HG03064 (cell line): ENCODE measurements around the gene PAQR4.

Source experiments
- ATAC-seq: cut with Tn5 transposase; IDR thresholded peaks from one replicate; pipeline ENCODE4 v1.9.1; 2021; ENCODE audit warnings: low read depth; ENCODE audit not compliant: unreplicated experiment

PAQR4 gene

DNA sequence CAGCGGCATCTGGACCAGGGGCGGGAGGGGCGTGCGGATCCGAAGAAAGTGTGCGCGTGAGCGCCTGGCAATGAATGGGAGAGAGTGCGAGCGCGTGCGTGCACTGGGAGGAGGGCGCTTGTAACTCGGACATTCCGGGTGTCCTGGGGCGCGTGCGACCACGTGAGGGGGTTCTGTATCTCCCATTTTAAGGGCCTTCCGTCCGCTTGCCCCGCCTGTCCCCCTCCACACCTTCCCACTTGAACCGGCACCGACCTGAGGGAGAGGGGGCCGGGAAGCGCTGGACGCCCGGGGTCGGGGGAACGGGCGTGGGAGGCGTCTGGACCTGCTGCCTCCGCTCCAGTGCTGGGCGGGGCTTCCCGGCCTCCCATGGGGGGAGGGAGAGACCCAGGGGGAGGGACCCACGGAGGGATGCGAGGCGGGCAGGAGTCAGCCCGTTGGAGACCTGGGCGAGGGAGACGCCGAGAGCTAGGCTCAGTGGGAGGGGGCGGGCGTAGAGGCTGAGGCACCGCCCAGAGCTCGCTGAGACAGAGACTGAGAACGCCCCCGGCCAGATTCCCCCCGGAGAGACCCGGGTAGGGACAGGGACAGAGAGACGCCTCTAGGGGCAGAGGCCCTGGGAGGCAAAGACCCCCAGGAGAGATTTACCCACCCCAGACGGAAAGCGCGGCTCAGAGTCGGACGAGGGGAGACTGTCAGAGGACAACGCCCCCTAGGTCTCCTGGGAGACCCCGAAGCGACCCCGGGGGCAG, 5.2 kb upstream of the PAQR4 start, which contains the start of gene KREMEN2:
Gene KREMEN2 (plus strand): TSS at position 553 of the 752 bp plus-strand sequence. CDS start 246 bp downstream, outside the sequence.
- ATAC-seq: no peak

DNA sequence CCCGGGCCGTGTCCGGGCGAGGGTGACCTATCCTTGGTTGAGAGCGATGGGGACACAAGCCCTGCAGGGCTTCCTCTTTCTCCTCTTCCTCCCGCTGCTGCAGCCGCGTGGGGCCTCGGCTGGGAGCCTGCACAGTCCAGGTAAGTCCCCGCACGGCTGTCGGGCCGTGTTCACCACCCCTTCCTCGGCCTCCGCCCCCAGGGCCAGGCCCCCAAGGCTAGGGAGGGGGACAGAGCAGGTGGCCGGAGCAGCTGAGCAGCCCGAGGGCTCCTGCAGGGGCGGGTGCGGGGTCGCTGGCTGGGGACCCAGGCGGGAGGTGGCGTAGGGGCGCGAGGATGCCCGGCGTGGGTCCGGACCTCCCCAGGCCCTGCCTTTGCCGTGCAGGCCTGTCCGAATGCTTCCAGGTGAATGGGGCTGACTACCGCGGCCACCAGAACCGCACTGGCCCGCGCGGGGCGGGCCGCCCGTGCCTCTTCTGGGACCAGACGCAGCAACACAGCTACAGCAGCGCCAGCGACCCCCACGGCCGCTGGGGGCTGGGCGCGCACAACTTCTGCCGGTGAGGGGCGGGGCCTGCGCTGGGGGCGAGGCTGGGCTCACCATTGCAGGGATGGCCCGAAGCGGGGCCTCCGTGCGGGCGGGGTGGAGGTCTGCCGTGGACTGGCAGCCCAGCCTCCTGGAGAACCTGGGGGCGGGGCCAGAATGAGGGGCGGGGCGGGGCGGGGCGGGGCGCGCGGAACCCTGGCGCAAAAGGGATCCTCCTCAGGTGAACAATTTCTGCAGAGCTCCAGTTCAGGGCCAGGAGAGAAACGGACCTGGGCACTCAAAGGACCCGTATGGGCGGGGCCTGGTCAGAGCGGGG, 4.4 kb upstream of the PAQR4 start:
- no peak for ATAC-seq

DNA sequence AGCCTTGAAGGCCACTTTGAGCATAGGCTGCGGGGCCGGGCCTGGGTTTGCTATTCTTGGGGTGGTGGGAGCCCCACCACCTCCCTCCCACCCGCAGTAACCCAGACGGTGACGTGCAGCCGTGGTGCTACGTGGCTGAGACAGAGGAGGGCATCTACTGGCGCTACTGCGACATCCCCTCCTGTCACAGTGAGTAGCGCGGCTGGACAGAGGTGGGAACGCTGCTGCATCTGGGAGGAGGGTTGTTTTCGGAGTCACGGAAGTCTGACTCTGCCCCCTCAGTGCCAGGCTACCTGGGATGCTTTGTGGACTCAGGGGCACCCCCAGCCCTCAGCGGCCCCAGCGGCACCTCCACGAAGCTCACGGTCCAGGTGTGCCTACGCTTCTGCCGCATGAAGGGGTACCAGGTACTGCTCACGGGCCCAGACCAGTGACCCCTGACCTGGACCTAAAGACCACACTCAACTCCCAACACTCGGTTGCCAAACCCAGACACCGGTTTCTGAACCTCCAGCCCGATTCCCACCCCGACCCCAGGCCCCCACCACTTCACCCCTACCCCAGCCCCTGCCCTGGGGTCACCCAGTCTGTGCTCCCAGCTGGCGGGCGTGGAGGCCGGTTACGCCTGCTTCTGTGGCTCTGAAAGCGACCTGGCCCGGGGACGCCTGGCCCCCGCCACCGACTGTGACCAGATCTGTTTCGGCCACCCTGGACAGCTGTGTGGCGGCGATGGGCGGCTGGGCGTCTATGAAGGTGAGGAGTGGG, 2.9 kb upstream of the PAQR4 start:
- no peak for ATAC-seq

DNA sequence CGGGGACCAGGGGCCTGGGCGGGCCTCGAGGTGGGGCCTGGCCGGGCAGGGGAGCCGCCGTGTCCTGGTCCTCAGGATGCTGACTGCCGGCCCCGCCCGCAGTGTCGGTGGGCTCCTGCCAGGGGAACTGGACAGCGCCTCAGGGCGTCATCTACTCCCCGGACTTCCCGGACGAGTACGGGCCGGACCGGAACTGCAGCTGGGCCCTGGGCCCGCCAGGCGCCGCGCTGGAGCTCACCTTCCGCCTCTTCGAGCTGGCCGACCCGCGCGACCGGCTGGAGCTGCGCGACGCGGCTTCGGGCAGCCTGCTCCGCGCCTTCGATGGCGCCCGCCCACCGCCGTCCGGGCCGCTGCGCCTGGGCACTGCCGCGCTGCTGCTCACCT, 2.3 kb upstream of the PAQR4 start:
- no peak for ATAC-seq

DNA sequence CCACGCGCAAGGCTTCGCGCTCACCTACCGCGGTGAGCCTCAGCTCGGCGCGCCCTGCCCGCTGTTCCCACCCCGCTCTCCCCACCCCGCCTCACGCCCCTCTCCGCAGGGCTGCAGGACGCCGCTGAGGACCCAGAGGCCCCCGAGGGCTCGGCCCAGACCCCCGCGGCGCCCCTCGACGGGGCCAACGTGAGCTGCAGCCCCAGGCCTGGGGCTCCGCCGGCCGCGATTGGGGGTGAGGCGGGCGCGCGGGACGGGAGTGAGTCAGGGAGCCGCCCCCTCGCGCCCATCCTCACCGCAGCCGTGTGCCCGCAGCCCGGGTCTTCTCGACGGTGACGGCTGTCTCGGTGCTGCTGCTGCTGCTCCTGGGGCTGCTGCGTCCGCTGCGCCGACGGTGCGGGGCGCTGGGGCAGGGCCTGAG, 1.9 kb upstream of the PAQR4 start:
- ATAC-seq: no peak

DNA sequence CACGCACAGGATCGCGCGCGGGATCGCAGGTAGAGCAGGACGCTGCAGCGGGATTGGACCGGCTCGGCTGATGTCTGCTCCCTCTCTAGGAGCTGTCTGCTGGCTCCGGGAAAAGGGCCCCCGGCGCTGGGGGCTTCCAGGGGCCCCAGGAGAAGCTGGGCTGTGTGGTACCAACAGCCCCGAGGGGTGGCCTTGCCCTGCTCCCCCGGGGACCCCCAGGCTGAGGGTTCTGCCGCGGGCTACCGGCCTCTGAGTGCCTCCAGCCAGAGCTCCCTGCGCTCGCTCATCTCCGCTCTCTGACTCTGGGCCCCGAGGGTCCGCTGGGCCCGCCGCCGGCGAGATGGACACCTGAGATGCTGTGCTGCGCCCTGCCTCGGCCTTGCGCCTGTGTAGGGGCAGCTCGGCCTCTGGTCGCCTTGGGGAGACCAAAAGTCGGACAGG, 1.4 kb upstream of the PAQR4 start:
- no peak for ATAC-seq

DNA sequence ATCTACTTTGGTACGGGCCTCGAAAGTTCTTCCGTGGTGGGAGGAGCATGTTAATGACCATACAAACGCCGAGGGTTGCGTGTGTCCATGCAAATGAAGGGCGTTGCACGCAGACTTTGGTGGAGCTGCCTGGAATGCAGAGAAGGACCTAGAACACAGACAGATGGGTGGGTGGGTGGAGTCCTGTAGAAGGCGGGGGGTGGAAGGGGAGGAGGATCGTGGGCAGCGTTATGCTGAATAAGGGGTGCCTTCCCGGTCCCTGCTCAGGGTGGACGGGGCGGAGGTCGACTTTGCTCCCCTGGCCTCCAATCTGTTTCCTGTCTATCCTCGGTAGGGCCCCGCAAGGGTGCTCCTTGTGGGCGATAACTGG, 795 bp upstream of the PAQR4 start:
- no peak for ATAC-seq

DNA sequence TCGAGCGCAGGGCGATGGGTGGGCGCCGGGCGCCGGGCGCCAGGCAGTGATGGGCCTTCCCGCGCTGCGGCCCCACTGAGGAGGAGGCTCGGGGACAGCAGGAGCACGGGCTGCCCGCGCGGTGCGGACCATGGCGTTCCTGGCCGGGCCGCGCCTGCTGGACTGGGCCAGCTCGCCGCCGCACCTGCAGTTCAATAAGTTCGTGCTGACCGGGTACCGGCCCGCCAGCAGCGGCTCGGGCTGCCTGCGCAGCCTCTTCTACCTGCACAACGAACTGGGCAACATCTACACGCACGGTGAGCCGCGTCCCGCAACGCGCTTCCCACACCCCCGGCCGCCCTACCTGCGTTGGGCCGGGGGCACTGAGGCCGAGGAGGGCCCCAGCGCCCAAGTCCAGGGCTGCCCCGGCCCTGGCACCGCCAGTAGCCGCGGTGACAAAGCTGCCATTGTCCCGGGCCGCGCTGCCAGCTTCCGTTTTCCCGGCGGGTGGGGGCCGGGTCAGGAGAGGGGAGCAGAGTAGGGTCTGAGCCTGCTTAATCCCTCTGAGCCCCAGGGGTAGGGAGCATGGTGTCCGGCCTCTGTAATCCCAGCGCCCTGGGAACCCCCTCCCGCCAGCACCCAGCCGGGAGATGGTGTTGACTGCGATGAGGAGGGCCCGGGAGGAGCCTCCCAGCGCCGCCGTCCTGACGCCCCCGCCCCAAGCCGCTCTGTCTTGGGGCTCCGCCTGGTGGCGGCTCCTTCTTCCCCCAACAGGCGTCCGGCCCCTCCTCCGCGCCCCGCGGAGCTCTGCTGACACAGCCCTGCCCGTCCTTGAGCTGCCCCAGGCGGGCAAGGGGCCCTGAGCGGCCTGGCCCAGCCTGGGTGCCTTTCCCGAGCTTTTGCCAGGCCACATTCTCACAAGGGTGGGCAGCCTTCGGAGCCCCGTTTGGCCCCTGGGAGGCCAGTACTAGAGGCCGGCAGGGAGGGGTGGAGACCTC, 685 bp downstream of the PAQR4 start:
- peak; percentile 30 for ATAC-seq

DNA sequence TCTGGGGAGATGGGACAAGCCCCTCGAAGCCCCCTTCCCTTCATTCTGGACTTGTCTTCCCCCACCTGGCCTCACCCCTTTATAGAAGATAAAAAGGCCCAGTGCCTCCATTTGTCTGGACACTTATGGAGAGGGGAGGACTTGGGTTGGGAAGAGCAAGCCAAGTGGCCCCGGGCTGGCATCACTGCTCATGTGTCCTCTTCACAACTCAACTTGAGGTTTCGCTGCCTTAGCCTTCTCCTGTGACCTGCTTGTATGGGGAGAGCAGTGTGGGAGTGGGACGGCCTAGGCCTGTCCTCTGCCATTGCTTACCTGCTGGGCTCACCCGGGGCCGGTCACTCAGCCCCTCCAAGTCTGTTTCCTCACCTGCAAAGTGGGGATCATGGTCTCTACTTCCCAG, 1.4 kb downstream of the PAQR4 start:
- ATAC-seq: no peak

DNA sequence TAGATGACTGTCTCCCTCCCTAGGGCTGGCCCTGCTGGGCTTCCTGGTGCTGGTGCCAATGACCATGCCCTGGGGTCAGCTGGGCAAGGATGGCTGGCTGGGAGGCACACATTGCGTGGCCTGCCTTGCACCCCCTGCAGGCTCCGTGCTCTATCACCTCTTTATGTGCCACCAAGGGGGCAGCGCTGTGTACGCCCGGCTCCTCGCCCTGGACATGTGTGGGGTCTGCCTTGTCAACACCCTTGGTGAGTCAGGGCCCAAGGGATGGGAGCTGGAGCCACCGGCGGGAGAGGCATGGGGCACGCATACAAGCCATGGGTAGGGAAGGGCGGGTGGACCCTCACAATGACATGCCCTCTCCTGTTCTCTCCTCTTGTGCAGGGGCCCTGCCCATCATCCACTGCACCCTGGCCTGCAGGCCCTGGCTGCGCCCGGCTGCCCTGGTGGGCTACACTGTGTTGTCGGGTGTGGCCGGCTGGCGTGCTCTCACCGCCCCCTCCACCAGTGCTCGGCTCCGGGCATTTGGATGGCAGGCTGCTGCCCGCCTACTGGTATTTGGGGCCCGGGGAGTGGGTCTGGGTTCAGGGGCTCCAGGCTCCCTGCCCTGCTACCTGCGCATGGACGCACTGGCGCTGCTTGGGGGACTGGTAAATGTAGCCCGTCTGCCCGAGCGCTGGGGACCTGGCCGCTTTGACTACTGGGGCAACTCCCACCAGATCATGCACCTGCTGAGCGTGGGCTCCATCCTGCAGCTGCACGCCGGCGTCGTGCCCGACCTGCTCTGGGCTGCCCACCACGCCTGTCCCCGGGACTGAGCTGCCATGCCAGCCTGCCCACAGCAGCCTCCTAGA, 2.2 kb downstream of the PAQR4 start:
- ATAC-seq: no peak

DNA sequence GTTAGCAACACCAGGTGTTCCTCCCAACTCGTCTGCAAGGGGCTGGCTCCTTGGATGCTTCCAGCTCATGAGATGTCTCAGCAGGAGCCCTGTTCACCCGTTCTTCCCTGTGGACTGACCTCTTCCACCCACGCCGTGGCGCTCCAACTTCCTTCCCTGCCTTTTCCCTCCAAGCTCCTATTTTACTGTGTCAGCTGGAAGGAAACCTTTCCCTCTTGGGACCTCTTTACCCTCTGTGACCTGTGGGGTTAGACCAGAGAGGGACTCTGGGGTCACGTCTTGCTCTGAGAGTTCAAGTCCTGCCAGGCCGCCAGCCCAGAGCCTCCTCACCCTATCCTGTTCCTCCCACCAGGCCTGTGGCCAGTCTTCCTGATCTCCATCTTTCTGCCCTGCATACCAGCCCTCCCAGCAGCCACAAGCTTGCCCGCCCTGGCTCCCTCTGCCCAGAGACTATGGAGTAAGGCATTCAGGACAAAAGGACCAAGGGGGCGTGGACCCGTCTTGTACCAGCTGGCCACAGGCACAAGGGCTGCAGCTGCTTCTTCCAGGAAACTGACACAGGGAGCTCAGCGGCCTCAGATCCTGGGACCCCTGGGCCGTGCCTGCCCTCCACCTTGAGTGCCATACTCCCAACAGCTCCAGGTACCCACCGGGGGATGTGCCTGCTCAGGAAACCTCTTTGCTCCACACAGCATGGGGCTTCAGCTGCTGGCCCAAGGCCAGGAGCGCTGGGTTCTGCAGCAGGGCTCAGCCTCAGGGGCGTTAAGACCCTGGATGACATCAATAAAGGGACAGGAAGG, 3.0 kb downstream of the PAQR4 start:
- no peak for ATAC-seq

DNA sequence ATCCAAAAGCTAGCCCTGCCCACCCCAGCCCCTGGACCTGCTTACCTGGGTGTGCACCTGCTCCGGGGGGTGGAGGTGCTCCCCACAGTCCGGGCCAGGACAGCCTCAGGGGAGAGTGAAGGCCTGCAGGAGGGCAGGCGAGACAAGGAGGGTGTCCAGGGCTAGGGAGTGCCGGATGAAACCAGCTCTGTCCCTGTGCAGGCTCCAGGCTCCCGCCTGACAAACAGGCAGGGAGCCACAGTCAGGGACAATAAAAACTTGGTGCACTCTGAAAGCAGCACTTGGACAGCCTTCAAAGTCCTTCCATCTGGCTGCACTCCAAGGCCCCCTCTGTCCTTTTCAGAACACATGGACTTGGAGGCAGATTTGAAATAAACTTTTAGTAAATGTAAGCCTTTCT, 3.9 kb downstream of the PAQR4 start:
- ATAC-seq: no peak

DNA sequence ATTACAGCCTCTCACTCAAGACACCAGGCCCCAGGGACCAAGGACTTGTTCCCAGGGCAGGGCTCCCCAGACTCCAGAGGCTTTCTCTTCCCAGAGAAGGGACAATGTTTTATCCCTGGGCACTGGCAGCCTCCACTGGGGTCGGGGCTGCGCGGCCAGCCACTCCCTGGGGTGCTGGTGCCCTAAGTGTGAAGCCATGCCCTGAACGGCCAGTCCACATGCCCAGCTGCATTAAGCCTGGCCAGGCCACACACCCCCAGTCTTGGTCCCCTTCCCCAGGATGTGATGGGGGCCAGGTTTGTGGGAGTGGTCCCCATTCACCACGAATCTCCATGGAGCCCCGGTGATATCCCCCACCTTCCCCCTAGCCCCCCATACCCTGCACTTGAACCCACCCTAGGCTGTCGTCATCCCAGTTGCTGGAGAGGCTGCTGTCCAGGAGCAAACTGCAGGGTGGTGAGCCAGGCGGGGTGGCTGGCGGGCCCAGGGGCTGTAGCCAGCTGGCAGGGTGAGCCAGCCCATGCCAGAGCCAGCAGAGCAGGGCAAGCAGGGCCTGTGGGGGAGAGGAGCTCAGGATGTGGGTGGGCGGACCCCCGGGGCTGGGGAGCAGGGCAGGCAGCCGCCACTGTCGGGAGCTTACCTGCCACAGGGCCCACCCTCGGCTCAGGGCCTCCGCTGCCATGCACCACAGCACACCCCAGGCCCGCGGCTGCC, 4.6 kb downstream of the PAQR4 start:
- ATAC-seq: no peak

DNA sequence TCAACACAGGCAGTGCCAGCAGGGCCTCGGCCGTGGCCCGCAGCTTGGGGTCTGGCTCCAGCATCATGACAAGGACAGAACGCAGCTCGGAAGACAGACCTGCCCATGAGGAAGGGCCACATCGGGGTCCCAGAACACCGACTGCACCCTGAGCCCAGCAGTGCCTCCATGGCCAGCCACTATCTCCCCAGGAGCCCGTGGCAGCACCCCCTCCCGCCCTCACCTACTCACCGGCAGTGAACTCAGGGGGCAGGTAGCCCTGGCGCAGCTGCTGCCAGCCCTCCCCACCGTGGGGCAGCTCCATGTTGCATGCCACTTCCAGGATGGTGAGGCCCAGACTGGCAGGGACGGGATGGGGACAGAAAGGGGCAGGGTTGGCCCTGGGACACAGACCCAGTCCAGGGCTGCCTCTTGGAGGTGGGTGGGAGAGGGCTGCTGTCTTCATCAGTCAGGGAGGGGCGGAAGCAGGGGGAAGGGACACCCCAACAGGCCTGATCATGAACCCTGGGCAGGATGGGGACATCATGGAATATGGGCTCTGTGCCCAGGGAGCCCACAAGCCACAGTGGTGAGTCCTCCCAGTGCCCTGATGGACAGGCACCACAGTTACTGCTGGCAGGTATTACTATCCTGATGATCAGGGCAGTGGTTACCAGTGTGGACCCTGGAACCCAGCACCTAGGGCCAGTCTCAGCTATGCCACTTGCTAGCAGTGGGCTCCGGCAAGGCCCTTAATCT, 5.3 kb downstream of the PAQR4 start:
- no peak for ATAC-seq

DNA sequence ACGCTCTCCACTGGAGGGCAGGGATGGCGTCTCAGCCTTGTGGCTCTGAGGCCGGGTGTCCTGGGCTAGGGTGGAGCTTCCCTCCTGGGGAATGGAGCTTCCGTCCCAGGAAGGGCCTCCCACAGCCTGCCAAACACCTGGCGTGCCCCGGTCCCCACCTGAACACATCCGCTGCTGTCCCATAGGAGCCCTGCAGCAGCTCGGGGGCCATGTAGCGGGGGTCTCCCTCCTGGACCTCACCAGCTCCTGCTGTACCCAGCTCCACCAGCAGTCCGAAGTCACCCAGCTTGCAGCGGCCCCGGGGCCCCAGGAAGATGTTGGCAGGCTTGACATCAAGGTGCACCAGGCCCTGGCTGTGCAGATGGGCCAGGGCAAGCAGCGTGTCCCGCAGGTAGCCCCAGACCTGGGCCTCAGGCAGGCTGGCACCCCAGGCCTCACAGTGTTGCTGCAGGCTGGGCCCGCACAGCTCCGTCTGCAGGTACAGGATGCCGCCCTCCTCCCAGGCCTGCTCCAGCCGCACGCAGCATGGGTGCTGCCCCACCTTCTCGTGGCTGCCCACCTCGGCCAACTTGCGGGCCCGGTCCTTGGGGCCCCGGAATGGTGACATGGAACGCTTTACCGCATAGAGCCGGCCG, 6.1 kb downstream of the PAQR4 start:
- ATAC-seq: no peak

DNA sequence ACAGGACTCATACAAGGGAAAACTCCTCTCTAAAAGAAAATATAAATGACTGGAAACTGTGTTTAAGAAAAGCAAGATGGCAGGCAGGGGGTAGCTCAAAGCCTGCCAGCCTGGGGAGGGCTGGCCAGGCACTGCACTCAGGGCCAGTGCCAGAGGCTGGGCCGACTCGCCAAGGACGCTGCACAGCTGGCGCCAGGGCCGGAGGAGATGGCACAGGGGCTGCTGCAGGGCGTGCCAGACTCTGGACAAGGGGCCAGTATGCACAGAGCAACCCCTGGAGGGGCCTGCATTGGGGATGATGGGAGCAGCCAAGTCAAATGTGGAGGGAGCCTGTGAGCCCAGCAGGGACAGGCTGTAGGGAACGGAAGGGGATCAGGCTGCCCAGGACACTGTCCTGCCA, 7.1 kb downstream of the PAQR4 start:
- no peak for ATAC-seq
